NCI-H2081 treated with DMSO at 0.1 percent for 48 hours (cell line): Measurements from ENCODE around the gene KCNIP1.
"Not testable (repeated sequence)": the region's sequence is repeated elsewhere in the genome, so short reads cannot be mapped to it uniquely, and the experiment has no call there.

Experiments
- DNase-seq: peaks from one replicate; lab custom pipeline; 2025; lab: John Stamatoyannopoulos, UW

KCNIP1 gene

GRCh38 chr5:170537451-170538095, 33.8 kb downstream of the KCNIP1 start:
- DNase-seq, result no peak

GRCh38 chr5:170538096-170538465, 34.3 kb downstream of the KCNIP1 start:
- DNase-seq, result no peak

- no peak for DNase-seq
Measured at GRCh38 chr5:170538696-170539586, 35.1 kb downstream of the KCNIP1 start.

GRCh38 chr5:170540271-170540670, 36.5 kb downstream of the KCNIP1 start:
- DNase-seq, result no peak

GRCh38 chr5:170541146-170541769, 37.4 kb downstream of the KCNIP1 start:
- DNase-seq, result no peak

GRCh38 chr5:170542691-170543293, 39.0 kb downstream of the KCNIP1 start:
- DNase-seq, result no peak

- no peak for DNase-seq
Measured at GRCh38 chr5:170545313-170545712, 41.5 kb downstream of the KCNIP1 start.

- no peak for DNase-seq
Measured at GRCh38 chr5:170545811-170546210, 42.0 kb downstream of the KCNIP1 start.

- no peak for DNase-seq
Measured at GRCh38 chr5:170546282-170546681, 42.5 kb downstream of the KCNIP1 start.

GRCh38 chr5:170550382-170550781, 46.6 kb downstream of the KCNIP1 start:
- DNase-seq, result not testable (repeated sequence)

GRCh38 chr5:170551076-170551475, 47.3 kb downstream of the KCNIP1 start:
- DNase-seq, result no peak

GRCh38 chr5:170551622-170552021, 47.8 kb downstream of the KCNIP1 start:
- no peak for DNase-seq

GRCh38 chr5:170552621-170553115, 48.8 kb downstream of the KCNIP1 start:
- no peak for DNase-seq

- no peak for DNase-seq
Measured at GRCh38 chr5:170553218-170553617, 49.4 kb downstream of the KCNIP1 start.

GRCh38 chr5:170554521-170555267, 50.9 kb downstream of the KCNIP1 start:
- DNase-seq, result no peak

- no peak for DNase-seq
Measured at GRCh38 chr5:170557314-170557713, 53.5 kb downstream of the KCNIP1 start.

GRCh38 chr5:170559296-170559695, 55.5 kb downstream of the KCNIP1 start:
- DNase-seq, result no peak

- no peak for DNase-seq
Measured at GRCh38 chr5:170560938-170561337, 57.1 kb downstream of the KCNIP1 start.

- DNase-seq, result no peak
Measured at GRCh38 chr5:170562166-170562874, 58.5 kb downstream of the KCNIP1 start.

- DNase-seq, result no peak
Measured at GRCh38 chr5:170562875-170563228, 59.0 kb downstream of the KCNIP1 start.
